GM19452 (cell line): ENCODE measurements around the gene BBIP1.

Experiments used
- ATAC-seq: cut with Tn5 transposase; IDR thresholded peaks from one replicate; pipeline ENCODE4 v1.9.1; 2021; ENCODE audit not compliant: unreplicated experiment

Gene BBIP1

DNA sequence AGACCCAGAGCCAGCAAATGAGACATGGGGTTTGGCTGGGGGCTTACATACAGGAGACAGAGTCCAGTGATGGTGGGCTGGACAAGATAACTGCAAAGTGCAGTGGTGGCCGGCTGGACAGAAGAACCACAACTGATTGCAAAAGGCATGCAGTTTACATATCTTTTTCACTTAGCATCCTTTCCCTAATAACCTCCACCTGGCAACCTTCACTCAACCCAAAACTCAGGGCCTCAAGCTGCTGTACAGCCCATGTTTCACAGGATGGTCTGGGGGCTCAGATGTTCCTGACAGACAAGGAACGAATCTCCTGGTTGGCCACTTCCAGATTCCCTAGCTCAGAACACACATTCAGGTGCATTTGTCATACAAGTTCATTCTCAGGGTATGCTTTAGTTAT is 55.0 kb downstream of the BBIP1 start:
- ATAC-seq, result no peak

DNA sequence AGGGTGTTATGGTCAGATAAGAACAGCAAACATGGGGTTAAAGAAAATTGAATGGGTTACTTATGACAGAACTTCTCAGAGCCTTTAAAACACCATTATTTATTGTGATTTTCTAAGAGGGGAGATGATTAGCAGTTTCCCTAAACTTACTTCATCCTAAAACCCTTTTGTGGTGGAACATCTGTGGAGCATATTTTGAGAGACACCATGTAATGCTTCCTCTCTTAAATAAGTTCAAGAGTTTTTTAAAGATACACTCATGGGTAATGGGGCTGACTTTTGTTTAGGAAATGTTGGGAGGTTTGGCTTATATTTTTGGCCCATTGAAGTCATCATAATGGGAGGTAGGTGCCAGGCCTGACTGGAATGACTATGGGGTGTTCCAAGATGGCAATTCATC is 55.6 kb downstream of the BBIP1 start:
- ATAC-seq, result no peak

DNA sequence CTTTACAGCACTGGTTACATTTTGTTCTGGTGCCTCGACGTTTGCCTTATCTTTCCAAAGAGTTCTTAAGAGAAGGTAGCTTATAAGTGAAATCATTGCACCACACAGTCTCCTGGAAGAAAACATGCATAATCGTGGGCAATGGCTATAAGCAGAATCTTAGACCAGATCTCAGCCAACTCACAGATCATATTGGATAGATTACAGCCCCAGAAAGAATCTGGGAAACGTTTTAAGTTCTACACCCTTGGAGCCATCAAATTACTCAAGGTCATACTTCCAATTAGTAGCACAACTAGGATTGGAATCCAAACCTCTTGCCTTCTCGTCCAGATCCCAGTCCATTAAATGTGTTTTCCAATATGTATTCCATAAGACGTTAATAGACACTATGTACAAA is 56.0 kb downstream of the BBIP1 start:
- ATAC-seq, result no peak

- ATAC-seq, result no peak
These were observed 56.9 kb downstream of the BBIP1 start for GRCh38 chr10:110861930-110862649.

DNA sequence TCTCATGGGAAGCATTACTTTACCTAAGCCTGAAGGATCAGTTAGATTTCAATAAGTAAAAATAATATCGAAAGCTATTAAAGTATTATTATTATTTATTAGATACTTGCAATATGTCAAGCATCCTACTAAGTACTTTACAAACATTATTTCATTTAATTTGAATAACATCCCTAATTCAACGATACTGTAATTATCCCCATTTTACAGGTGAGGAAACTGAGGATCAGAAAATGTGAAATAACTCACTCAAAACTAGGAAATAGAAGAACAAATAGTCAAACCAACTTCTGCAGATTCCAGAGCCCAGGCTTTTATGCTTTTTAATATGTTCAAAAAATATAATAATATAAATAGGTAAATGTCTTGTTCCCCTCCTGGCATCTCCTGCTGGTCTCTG is 57.5 kb downstream of the BBIP1 start:
- no peak for ATAC-seq

DNA sequence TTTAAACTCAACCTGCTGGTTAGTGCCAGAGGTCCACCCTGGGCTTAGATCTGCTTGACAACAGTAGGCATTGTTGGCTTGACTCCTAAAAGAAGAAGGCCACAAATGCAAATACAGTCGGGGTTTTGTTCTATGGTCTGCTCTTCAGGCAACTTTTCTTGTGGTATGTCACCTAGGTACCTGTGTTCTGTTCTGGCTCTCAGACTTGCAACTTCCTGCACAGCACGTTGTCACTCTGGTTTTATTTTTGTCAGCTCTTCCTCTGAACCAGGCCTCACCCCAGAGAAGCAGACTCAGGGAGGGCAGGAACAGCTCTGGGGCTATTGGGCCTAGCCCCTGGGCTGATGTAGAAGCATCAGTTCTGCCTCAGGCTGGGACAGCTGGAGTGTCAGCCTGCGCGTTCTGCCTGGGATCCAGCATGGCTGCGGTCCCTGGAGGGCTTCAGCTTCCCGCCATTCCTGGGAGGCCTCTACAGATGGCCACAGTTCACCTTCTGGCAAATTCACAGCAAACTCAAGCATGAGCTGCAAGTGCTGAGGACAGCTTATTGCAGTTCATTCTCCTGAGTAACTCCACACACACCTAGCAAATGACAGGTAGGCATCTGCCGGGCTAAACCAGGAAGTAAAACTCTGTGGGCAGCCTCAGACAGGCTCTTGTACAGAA is 58.3 kb downstream of the BBIP1 start:
- peak; percentile 64 for ATAC-seq

DNA sequence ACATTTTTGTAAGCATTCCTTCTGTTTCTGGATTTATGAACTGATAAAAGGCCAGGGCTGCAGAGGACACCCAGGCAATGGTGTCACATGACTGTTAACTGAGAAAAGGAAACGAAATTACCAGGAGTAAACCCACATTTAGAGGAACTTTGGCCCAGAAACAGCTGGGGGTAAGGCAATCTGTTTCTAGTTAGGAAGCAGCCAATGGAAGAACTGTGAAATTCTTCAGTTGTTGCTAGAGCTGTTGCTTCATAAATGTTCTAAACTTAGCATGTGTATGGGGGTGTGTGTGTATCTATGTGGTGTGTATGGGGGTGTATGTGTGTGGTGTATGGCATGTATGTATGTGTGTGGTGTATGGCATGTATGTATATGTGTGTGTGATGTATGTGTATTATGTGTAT is 59.0 kb downstream of the BBIP1 start:
- peak; percentile 1 for ATAC-seq

- no peak for ATAC-seq
These were observed 59.6 kb downstream of the BBIP1 start for GRCh38 chr10:110859206-110859972.

GRCh38 chr10:110858297-110858934 is 60.6 kb downstream of the BBIP1 start:
- no peak for ATAC-seq

GRCh38 chr10:110857265-110858171 is 61.5 kb downstream of the BBIP1 start:
- no peak for ATAC-seq

DNA sequence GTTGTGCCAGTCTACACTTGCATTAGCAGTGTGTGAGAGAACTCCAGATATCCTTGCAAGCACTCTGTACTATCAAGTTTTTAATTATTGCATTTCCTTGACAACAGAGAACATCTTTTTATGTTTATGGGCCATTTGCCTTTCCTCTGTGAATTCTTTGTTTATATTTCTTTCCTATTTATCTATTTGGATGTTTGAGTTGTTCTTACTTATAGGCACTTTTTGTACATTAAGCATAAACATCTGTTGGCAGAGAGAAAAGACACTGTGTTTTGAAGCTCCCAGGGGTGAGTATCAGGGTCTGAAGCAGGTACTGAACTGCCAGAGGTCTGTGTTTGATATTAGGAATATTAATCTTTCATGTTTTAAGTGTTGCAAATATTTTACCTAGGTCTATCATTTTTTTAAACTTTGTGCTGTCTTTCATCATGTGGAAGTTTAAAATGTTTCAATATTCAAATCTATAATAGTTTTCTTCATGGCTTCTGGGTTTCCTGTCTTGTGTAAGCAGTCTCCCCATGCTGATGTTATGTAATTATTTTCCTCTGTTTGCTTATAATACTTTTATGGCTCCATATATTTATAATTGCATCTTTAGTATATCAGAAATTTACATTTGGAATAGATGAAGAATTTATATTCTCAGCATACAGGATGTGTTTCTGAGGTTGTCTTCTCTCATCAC is 64.9 kb downstream of the BBIP1 start:
- ATAC-seq, result no peak

DNA sequence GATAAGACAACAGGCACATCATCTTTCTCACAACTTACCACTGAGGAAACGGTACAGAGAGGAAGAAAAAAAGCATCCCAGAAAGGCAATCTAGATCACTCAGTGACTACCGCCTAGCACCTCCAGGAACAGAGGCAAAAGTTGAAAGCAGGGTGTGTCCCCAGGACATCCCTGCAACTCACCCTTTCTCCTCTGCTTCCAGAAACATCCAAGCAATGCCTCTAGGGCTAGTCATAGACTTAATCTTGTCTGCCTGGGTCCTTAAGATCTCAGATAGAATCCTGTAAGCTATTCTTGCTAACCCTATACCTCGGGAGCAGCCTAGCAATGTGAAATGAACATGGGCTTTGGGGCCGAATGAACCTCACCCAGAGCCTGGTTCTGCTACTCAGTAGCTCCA is 66.0 kb downstream of the BBIP1 start:
- ATAC-seq, result no peak

GRCh38 chr10:110852255-110852896 is 66.6 kb downstream of the BBIP1 start:
- no peak for ATAC-seq

DNA sequence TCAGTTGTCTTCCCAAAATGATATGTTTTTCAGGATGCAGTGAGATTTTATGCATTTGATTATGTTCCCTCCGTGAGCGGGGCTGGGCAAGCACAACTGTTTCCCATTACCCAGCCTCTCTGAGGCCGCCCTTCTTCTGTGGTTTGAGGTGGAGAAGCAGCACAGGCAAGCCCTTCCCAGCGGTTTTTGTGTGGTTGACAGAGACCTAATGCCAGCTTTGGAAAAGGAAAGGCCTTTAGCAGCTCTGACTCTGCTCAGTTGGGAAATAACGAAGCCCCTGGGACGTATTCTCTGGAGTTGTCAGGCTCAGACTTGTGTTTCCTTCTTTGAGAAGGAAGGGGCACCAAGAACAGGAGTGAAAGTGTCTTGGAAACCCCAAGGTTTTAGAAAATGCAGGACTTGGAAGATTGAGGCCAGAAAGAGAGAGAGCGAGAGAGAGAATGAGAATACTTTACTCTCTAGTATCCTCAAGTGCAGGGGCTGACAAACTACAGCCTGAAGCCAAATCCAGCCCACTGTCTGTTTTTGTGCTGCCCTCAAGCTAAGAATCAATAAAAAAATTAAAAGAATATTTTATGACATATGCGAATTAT is 67.9 kb downstream of the BBIP1 start:
- ATAC-seq, result no peak

GRCh38 chr10:110850099-110850498 is 68.9 kb downstream of the BBIP1 start:
- ATAC-seq, result no peak
